ENCODE results near the gene TRAPPC14. TPM values are rescaled to one million over a fixed set of nuclear protein-coding genes. Genes with fewer than 3 reads are reported as not detected.

Gene TRAPPC14
- total and polyA plus RNA-seq, 9 of the 15 experiments (the other 6 are each of a cell fraction or from before 2014, with no cell fraction given) = 0.42 to 45.9 (median 18.2) TPM

GRCh38 chr7:100170101-100170897 is 11.8 kb upstream of the TRAPPC14 start (continued):
- TF ChIP-seq, protein P1, sequence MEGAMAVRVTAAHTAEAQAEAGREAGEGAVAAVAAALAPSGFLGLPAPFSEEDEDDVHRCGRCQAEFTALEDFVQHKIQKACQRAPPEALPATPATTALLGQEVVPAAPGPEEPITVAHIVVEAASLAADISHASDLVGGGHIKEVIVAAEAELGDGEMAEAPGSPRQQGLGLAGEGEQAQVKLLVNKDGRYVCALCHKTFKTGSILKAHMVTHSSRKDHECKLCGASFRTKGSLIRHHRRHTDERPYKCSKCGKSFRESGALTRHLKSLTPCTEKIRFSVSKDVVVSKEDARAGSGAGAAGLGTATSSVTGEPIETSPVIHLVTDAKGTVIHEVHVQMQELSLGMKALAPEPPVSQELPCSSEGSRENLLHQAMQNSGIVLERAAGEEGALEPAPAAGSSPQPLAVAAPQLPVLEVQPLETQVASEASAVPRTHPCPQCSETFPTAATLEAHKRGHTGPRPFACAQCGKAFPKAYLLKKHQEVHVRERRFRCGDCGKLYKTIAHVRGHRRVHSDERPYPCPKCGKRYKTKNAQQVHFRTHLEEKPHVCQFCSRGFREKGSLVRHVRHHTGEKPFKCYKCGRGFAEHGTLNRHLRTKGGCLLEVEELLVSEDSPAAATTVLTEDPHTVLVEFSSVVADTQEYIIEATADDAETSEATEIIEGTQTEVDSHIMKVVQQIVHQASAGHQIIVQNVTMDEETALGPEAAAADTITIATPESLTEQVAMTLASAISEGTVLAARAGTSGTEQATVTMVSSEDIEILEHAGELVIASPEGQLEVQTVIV (CRISPR knock-in tag; IDR thresholded peaks at IDR 0.05; ENCODE audit: borderline replicate concordance) = no peak
- TF ChIP-seq MXD1 (CRISPR knock-in tag; IDR thresholded peaks at IDR 0.05; ENCODE audit: borderline replicate concordance, poor library complexity, severe bottlenecking) = no peak
- peak; percentile 46; the same call in 1 of the 2 replicates for TF ChIP-seq MTA2 (IDR thresholded peaks at IDR 0.05; ENCODE audit: low read depth)
- TF ChIP-seq LARP7 (IDR thresholded peaks at IDR 0.05) = peak; percentile 88; the same call in 1 of the 2 replicates
- 0 out of 2 replicates have a peak, but pooled peaks have one; percentile 8 for TF ChIP-seq CBFA2T2 (conservative IDR thresholded peaks at IDR 0.05)
- TF ChIP-seq ZNF583 (CRISPR knock-in tag; IDR thresholded peaks at IDR 0.05) = no peak
- TF ChIP-seq CBFA2T3 (IDR thresholded peaks at IDR 0.05) = peak; percentile 70
- TF ChIP-seq ZNF609 (CRISPR knock-in tag; IDR thresholded peaks at IDR 0.05; ENCODE audit: borderline replicate concordance) = no peak
- 0 out of 4 replicates have a peak, but pooled peaks of 1 of the 2 experiments have one; percentile 35 for TF ChIP-seq FOXK2 (conservative IDR thresholded peaks at IDR 0.05 in 1 of 2, IDR thresholded peaks at IDR 0.05 in 1 of 2; ENCODE audit: low read depth in 2 of 2)
- no peak for TF ChIP-seq ZSCAN32 (CRISPR knock-in tag; IDR thresholded peaks at IDR 0.05)
- TF ChIP-seq ARID2 (IDR thresholded peaks at IDR 0.05) = 0 out of 2 replicates have a peak, but pooled peaks have one; percentile 20
- TF ChIP-seq EHMT2 (IDR thresholded peaks at IDR 0.05) = peak; percentile 50; the same call in 1 of the 2 replicates
- TF ChIP-seq, protein P2, sequence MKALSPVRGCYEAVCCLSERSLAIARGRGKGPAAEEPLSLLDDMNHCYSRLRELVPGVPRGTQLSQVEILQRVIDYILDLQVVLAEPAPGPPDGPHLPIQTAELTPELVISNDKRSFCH (CRISPR knock-in tag; IDR thresholded peaks at IDR 0.05) = no peak
- TF ChIP-seq, protein P2 (tag; IDR thresholded peaks at IDR 0.05) = no peak
- peak; percentile 48; the same call in 1 of the 2 replicates for TF ChIP-seq SMARCA4 (IDR thresholded peaks at IDR 0.05)
- 0 out of 2 replicates have a peak, but pooled peaks have one; percentile 22 for TF ChIP-seq CC2D1A (IDR thresholded peaks at IDR 0.05)
